Upper lobe of left lung (tissue), 6 donors: ENCODE measurements around the gene SYNE2. TPM values are rescaled to one million over a fixed set of nuclear protein-coding genes. Genes with fewer than 3 reads are reported as not detected.

Source experiments
- ATAC-seq, 2 donors: fragments of 200-7000 bp; cut with Tn5 transposase; one replicate each; pipeline ENCODE4 v1.9.1; 2022; ENCODE audit warnings: mild to moderate bottlenecking in 2 of 2, moderate library complexity in 2 of 2; ENCODE audit not compliant: low FRiP score in 2 of 2
- DNase-seq, 2 donors: peaks; one replicate each; pipeline ENCODE4 v3.0.0-alpha.2; 2019 to 2020
- H3K27ac ChIP-seq, 4 donors: fragments of 200-600 bp; sonication (generic); one replicate each; pipeline ENCODE4 v1.5.1; 2016 to 2019
- H3K27me3 ChIP-seq, 4 donors: fragments of 200-600 bp; sonication (generic); one replicate each; pipeline ENCODE4 v1.5.1; 2017 to 2019
- H3K36me3 ChIP-seq, 4 donors: fragments of 200-600 bp; sonication (generic); one replicate each; pipeline ENCODE4 v1.5.1; 2016 to 2019
- H3K4me1 ChIP-seq, 4 donors: fragments of 200-600 bp; sonication (generic); one replicate each; pipeline ENCODE4 v1.5.1; 2018 to 2019
- H3K4me3 ChIP-seq, 4 donors: fragments of 200-600 bp; sonication (generic); one replicate each; pipeline ENCODE4 v1.5.1; 2017 to 2019; ENCODE audit warnings: mild to moderate bottlenecking in 2 of 4, moderate library complexity in 1 of 4
- H3K9me3 ChIP-seq, 4 donors: fragments of 200-600 bp; sonication (generic); one replicate each; pipeline ENCODE4 v1.5.1; 2018 to 2019
- CTCF ChIP-seq, 6 experiments: fragments of 450-650 bp in 4 of 6; fragments of 200-600 bp in 2 of 6; sonication (generic) in 2 of 6; IDR thresholded peaks; one replicate each; pipeline ENCODE4 v1.5.1; 2016 to 2019; ENCODE audit warnings: antibody characterized with exemption in 6 of 6
- EP300 ChIP-seq, 4 donors: sonication (generic); formaldehyde crosslinking; IDR thresholded peaks; one replicate each; pipeline ENCODE4 v1.5.1; 2017; ENCODE audit warnings: antibody characterized with exemption in 4 of 4, control low read depth in 2 of 4
- POLR2A ChIP-seq, 4 donors: fragments of 450-650 bp; IDR thresholded peaks; one replicate each; pipeline ENCODE4 v1.5.1; 2016 to 2017; ENCODE audit warnings: antibody characterized with exemption in 4 of 4, mild to moderate bottlenecking in 2 of 4
- POLR2AphosphoS5 ChIP-seq, 2 donors: sonication (generic); formaldehyde crosslinking; IDR thresholded peaks; one replicate each; pipeline ENCODE4 v1.5.1; 2017; ENCODE audit warnings: antibody characterized with exemption in 2 of 2
- WGBS, 2 donors: methylation state at CpG; one replicate each; pipeline ENCODE4 v1.1.5; 2017 to 2018; 5-methylcytosine and 5-hydroxymethylcytosine counted together
- total RNA-seq, 6 donors: library from RNA; depleted of rRNA in 4 of 6; stranded (reverse); fragments of >200 nt in 4 of 6; gene quantifications; one replicate each; pipeline versions ENCODE4 v1.1.0 to v1.2.1, GENCODE V29; 2016 to 2021
- donor health status: DM: no; HTN: no; CAD: no; lungs with moderate emphysema.
- donor health status: DM: no; HTN: yes; CAD: no; lungs with severe emphysema.

Gene SYNE2
- total RNA-seq, 6 donors from 2014 or later: 75.8 to 439 (median 234) TPM

- H3K4me1 ChIP-seq: no peaks in the 10 kb centered on the region
- no peak for TF ChIP-seq EP300 (IDR thresholded peaks at IDR 0.05)
- no peak for TF ChIP-seq POLR2A (IDR thresholded peaks at IDR 0.05)
- no peak for TF ChIP-seq CTCF (IDR thresholded peaks at IDR 0.05)
- no peak overlapping the region for H3K27ac ChIP-seq
- WGBS, 2 donors: 83 to 93% methylated on average over 7 of the region's 7 CpGs
- DNase-seq: no peak
- peaks cover 7 to 73% (median 24%) of the 10 kb centered on the region in 4 donors for H3K36me3 ChIP-seq
- peak in 1 of 2 donors; percentile 16 for ATAC-seq
- H3K27me3 ChIP-seq: no peaks in the 10 kb centered on the region
- no peak overlapping the region for H3K4me3 ChIP-seq
- no peaks in the 10 kb centered on the region for H3K9me3 ChIP-seq
Observed at GRCh38 chr14:64147126-64147790, 294.5 kb downstream of the SYNE2 start.

DNA sequence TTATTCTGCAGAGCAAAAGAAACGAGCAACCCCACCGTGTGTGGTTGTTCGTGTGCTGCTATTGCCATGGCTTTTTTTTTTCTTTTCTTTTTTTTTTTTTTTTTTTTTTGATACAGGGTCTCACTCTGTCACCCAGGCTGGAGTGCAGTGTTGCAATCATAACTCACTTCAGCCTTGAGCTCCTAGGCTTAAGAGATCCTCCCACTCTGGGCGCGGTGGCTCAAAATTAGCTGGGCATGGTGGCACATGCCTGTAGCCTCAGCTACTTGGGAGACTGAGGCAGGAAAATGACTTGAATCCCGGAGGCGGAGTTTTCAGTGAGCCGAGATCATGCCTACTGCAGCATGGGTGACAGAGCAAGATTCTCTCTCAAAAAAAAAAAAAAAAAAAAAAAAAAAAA is 297.1 kb downstream of the SYNE2 start:
- H3K4me3 ChIP-seq: no peak overlapping the region
- H3K9me3 ChIP-seq: no peaks in the 10 kb centered on the region
- no peaks in the 10 kb centered on the region for H3K27me3 ChIP-seq
- DNase-seq: peak in 1 of 2 donors; percentile 54
- no peaks in the 10 kb centered on the region for H3K4me1 ChIP-seq
- H3K27ac ChIP-seq: no peak overlapping the region
- WGBS, 2 donors: 80 to 83% methylated on average over 8 of the region's 8 CpGs
- ATAC-seq: no peak
- H3K36me3 ChIP-seq: peaks cover 0 to 71% (median 18%) of the 10 kb centered on the region in 4 donors
- no peak for TF ChIP-seq POLR2AphosphoS5 (IDR thresholded peaks at IDR 0.05)
- TF ChIP-seq EP300 (IDR thresholded peaks at IDR 0.05): no peak
- TF ChIP-seq CTCF (IDR thresholded peaks at IDR 0.05): no peak
- no peak for TF ChIP-seq POLR2A (IDR thresholded peaks at IDR 0.05)

DNA sequence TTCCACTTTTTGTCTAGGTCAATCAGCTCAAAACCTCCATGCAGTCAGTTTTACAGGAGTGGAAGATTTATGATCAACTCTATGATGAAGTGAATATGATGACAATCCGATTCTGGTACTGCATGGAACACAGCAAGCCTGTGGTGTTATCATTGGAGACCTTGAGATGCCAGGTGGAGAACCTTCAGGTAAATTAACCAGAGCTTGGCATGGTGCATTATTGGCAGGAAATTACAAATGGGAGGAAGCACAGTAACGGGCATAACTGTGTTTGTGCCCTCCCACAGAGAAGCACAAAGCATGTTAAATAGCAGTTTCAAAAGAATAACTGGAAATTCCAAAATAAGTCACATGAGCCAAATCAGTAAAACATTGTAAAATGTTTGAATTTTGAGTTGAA is 305.8 kb downstream of the SYNE2 start:
- ATAC-seq (no peak), DNase-seq (no peak)
- 84 to 88% methylated on average over 2 of the region's 2 CpGs for WGBS, 2 donors

GRCh38 chr14:64159588-64159987 is 306.8 kb downstream of the SYNE2 start:
- 88 to 95% methylated on average over 3 of the region's 3 CpGs for WGBS, 2 donors
- no peak for DNase-seq
- no peaks in the 10 kb centered on the region for H3K4me1 ChIP-seq

More for the DNA sequence above, 305.8 kb downstream of the SYNE2 start:
- Histone ChIP-seq H3K9me3 (no peaks in the 10 kb centered on the region), H3K4me1 (no peaks in the 10 kb centered on the region), H3K36me3 (peaks cover 0 to 63% (median 17%) of the 10 kb centered on the region in 4 donors), H3K4me3 (no peak overlapping the region), H3K27ac (no peak overlapping the region), H3K27me3 (no peaks in the 10 kb centered on the region)
- TF ChIP-seq POLR2AphosphoS5 (IDR thresholded peaks at IDR 0.05): no peak
- no peak for TF ChIP-seq POLR2A (IDR thresholded peaks at IDR 0.05)
- TF ChIP-seq EP300 (IDR thresholded peaks at IDR 0.05): no peak
- no peak for TF ChIP-seq CTCF (IDR thresholded peaks at IDR 0.05)

More at GRCh38 chr14:64159588-64159987, 306.8 kb downstream of the SYNE2 start:
- H3K27me3 ChIP-seq: no peaks in the 10 kb centered on the region
- H3K9me3 ChIP-seq: no peaks in the 10 kb centered on the region
- no peak for ATAC-seq
- H3K27ac ChIP-seq: no peak overlapping the region
- peaks cover 0 to 60% (median 20%) of the 10 kb centered on the region in 4 donors for H3K36me3 ChIP-seq
- TF ChIP-seq POLR2AphosphoS5 (IDR thresholded peaks at IDR 0.05) (no peak), CTCF (IDR thresholded peaks at IDR 0.05) (no peak), EP300 (IDR thresholded peaks at IDR 0.05) (no peak), POLR2A (IDR thresholded peaks at IDR 0.05) (no peak)
- H3K4me3 ChIP-seq: no peak overlapping the region
